ENCODE measurements around the gene IFNA6.

GRCh38 chr9:21334701-21335632 is 15.7 kb downstream of the IFNA6 start, which contains the start of gene KLHL9:
- TF ChIP-seq POLR2AphosphoS5 (IDR thresholded peaks at IDR 0.05; ENCODE audit: low read depth) (peak; percentile 87), REST (IDR thresholded peaks at IDR 0.05; ENCODE audit: unreplicated experiment) (no peak), CTCF (conservative IDR thresholded peaks at IDR 0.05; ENCODE audit: low read depth in 2 of 2) (no peak), EZH2 (IDR thresholded peaks at IDR 0.05; ENCODE audit: low read depth, unreplicated experiment) (no peak), CREB1 (CRISPR knock-in tag; IDR thresholded peaks at IDR 0.05; ENCODE audit: low read depth) (no peak), EZH2phosphoT487 (IDR thresholded peaks at IDR 0.05; ENCODE audit: unreplicated experiment) (no peak), JUNB (IDR thresholded peaks at IDR 0.05; ENCODE audit: unreplicated experiment) (no peak), ZNF331 (CRISPR knock-in tag; IDR thresholded peaks at IDR 0.05; ENCODE audit: low read depth) (no peak), NANOG (IDR thresholded peaks at IDR 0.05; ENCODE audit: borderline replicate concordance) (no peak)
- TF ChIP-seq, protein P1, sequence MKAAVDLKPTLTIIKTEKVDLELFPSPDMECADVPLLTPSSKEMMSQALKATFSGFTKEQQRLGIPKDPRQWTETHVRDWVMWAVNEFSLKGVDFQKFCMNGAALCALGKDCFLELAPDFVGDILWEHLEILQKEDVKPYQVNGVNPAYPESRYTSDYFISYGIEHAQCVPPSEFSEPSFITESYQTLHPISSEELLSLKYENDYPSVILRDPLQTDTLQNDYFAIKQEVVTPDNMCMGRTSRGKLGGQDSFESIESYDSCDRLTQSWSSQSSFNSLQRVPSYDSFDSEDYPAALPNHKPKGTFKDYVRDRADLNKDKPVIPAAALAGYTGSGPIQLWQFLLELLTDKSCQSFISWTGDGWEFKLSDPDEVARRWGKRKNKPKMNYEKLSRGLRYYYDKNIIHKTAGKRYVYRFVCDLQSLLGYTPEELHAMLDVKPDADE (IDR thresholded peaks at IDR 0.05) = 0 out of 2 replicates have a peak, but pooled peaks have one; percentile 42

All from GM23338 (cell line).